ENCODE data around the gene GNG7. TPM values are rescaled to one million over a fixed set of nuclear protein-coding genes. Genes with fewer than 3 reads are reported as not detected.

The GNG7 gene
- total and polyA plus RNA-seq, 7 donors: 1.2 to 8.0 (median 2.6) TPM

GRCh38 chr19:2678044-2678671 is 24.3 kb downstream of the GNG7 start:
- no peak for DNase-seq
- TF ChIP-seq EP300 (IDR thresholded peaks at IDR 0.05) (no peak), POLR2AphosphoS5 (IDR thresholded peaks at IDR 0.05) (no peak), POLR2A (IDR thresholded peaks at IDR 0.05) (no peak)
- TF ChIP-seq, protein P1, sequence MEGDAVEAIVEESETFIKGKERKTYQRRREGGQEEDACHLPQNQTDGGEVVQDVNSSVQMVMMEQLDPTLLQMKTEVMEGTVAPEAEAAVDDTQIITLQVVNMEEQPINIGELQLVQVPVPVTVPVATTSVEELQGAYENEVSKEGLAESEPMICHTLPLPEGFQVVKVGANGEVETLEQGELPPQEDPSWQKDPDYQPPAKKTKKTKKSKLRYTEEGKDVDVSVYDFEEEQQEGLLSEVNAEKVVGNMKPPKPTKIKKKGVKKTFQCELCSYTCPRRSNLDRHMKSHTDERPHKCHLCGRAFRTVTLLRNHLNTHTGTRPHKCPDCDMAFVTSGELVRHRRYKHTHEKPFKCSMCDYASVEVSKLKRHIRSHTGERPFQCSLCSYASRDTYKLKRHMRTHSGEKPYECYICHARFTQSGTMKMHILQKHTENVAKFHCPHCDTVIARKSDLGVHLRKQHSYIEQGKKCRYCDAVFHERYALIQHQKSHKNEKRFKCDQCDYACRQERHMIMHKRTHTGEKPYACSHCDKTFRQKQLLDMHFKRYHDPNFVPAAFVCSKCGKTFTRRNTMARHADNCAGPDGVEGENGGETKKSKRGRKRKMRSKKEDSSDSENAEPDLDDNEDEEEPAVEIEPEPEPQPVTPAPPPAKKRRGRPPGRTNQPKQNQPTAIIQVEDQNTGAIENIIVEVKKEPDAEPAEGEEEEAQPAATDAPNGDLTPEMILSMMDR (IDR thresholded peaks at IDR 0.05): no peak
- intact Hi-C loops (cut with DNase I): no loop called here
- WGBS, 2 donors: 64% methylated on average over 8 of the region's 8 CpGs
- no peaks in the 10 kb centered on the region for H3K36me3 ChIP-seq
- peaks cover 0 to 15% (median 9%) of the 10 kb centered on the region in 4 donors for H3K4me1 ChIP-seq
- H3K9me3 ChIP-seq: no peaks in the 10 kb centered on the region
- no peak overlapping the region for H3K4me3 ChIP-seq
- H3K27ac ChIP-seq: no peak overlapping the region
- no peaks in the 10 kb centered on the region for H3K27me3 ChIP-seq

- intact Hi-C loops (cut with DNase I): no loop called here
- WGBS, 2 donors: 83 to 90% methylated on average over 12 of the region's 12 CpGs
- no peaks in the 10 kb centered on the region for H3K36me3 ChIP-seq
- H3K9me3 ChIP-seq: no peaks in the 10 kb centered on the region
- no peak for TF ChIP-seq EP300 (IDR thresholded peaks at IDR 0.05)
- TF ChIP-seq, protein P1 (IDR thresholded peaks at IDR 0.05): no peak
- no peak for TF ChIP-seq POLR2AphosphoS5 (IDR thresholded peaks at IDR 0.05)
- TF ChIP-seq POLR2A (IDR thresholded peaks at IDR 0.05): no peak
- H3K27me3 ChIP-seq: no peaks in the 10 kb centered on the region
- no peak overlapping the region for H3K4me3 ChIP-seq
- peak overlapping the region in 1 of 4 donors; percentile 80 for H3K27ac ChIP-seq
- H3K4me1 ChIP-seq: peaks cover 0 to 15% (median 9%) of the 10 kb centered on the region in 4 donors
- DNase-seq: no peak
These were observed 25.7 kb downstream of the GNG7 start for GRCh38 chr19:2676823-2677222.

DNA sequence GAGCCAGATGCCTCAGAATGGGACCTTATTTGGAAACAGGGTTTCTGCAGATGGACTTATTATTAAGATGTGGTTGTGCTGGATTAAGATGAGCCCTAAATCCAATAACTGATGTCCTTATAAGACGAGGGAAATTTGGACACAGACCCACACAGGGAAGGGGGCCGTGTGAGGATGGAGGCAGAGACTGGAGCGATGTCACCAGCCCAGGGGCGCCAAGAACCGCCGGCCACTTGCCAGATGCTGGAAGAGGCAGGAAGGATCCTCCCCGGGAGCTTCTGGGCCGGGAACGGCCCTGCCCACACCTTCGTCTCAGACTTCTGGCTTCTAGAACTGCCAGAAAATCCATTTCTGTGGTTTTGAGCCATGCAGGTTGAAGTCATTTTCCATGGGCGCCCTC is 26.6 kb downstream of the GNG7 start:
- Histone ChIP-seq H3K4me1 (peaks cover 0 to 15% (median 9%) of the 10 kb centered on the region in 4 donors), H3K27me3 (no peaks in the 10 kb centered on the region), H3K4me3 (peak overlapping the region in 1 of 4 donors; percentile 37), H3K27ac (peak overlapping the region in 2 of 4 donors; percentile 53 to 80), H3K9me3 (no peaks in the 10 kb centered on the region), H3K36me3 (no peaks in the 10 kb centered on the region)
- WGBS, 2 donors: 74 to 76% methylated on average over 11 of the region's 11 CpGs
- intact Hi-C loops (cut with DNase I): no loop called here
- no peak for DNase-seq
- TF ChIP-seq EP300 (IDR thresholded peaks at IDR 0.05) (no peak), POLR2AphosphoS5 (IDR thresholded peaks at IDR 0.05) (no peak), POLR2A (IDR thresholded peaks at IDR 0.05) (no peak)
- TF ChIP-seq, protein P1 (IDR thresholded peaks at IDR 0.05): no peak

- H3K4me1 ChIP-seq: peaks cover 0 to 5% (median 4%) of the 10 kb centered on the region in 4 donors
- 83 to 89% methylated on average over 16 of the region's 16 CpGs for WGBS, 2 donors
- no peak for DNase-seq
- H3K4me3 ChIP-seq: no peak overlapping the region
- TF ChIP-seq, protein P1 (IDR thresholded peaks at IDR 0.05): no peak
- no peak for TF ChIP-seq POLR2A (IDR thresholded peaks at IDR 0.05)
- TF ChIP-seq POLR2AphosphoS5 (IDR thresholded peaks at IDR 0.05): no peak
- no peak for TF ChIP-seq EP300 (IDR thresholded peaks at IDR 0.05)
- no peak overlapping the region for H3K27ac ChIP-seq
- intact Hi-C loops (cut with DNase I): no loop called here
- H3K36me3 ChIP-seq: no peaks in the 10 kb centered on the region
- H3K9me3 ChIP-seq: no peaks in the 10 kb centered on the region
- H3K27me3 ChIP-seq: no peaks in the 10 kb centered on the region
These were observed 32.3 kb downstream of the GNG7 start for GRCh38 chr19:2670217-2670616.
